ENCODE measurements around the gene MCAT.

- no peak for TF ChIP-seq EZH2 (IDR thresholded peaks at IDR 0.05; ENCODE audit: borderline replicate concordance, insufficient read depth, low read depth, low read length, poor library complexity, severe bottlenecking)
- TF ChIP-seq CTCF (IDR thresholded peaks at IDR 0.05) = no peak
These were observed 10.7 kb upstream of the MCAT start for GRCh38 chr22:43153899-43154298.
